ENCODE results near the gene SFSWAP.

SFSWAP gene

GRCh38 chr12:131692431-131692830 is 18.5 kb upstream of the SFSWAP start:
- Histone ChIP-seq H3K18ac (ENCODE audit: low read length) (no peak overlapping the region), H4K5ac (ENCODE audit: low read length) (no peak overlapping the region), H3K36me3 (ENCODE audit: control insufficient read depth, insufficient read depth, low read length) (no peaks in the 10 kb centered on the region), H3K27me3 (ENCODE audit: insufficient read depth, low read length, poor library complexity) (no peaks in the 10 kb centered on the region), H3K9ac (ENCODE audit: low read length) (no peak overlapping the region), H3K4me1 (ENCODE audit: control insufficient read depth, low read depth, low read length) (no peaks in the 10 kb centered on the region), H3K23ac (ENCODE audit: low read length) (no peak overlapping the region), H3K4me2 (ENCODE audit: low read length) (no peak overlapping the region), H3K56ac (ENCODE audit: low read length) (no peak overlapping the region), H3K79me1 (ENCODE audit: low read length) (no peaks in the 10 kb centered on the region), H2BK15ac (replicated peaks; ENCODE audit: low read depth) (no peak overlapping the region), H2BK5ac (ENCODE audit: low read length) (no peak overlapping the region), H2BK120ac (ENCODE audit: low read depth, low read length) (no peak overlapping the region), H3K79me2 (ENCODE audit: control insufficient read depth, insufficient read depth, low read length) (no peaks in the 10 kb centered on the region), H3K4ac (ENCODE audit: low read depth, low read length) (no peak overlapping the region), H4K8ac (ENCODE audit: low read depth, low read length) (no peak overlapping the region), H3K4me3 (ENCODE audit: low read length) (no peak overlapping the region), H2AK5ac (ENCODE audit: low read length) (no peak overlapping the region), H3K27ac (ENCODE audit: low read depth, low read length) (no peak overlapping the region)
- no CpG with 5 or more reads among the region's 19 CpGs for WGBS (ENCODE audit: extremely low coverage, insufficient coverage, low lambda C conversion rate)
- no peak for DNase-seq

- no peak overlapping the region for H2AK5ac ChIP-seq (ENCODE audit: low read length)
- no peak overlapping the region for H3K9ac ChIP-seq (ENCODE audit: low read length)
- H3K4me1 ChIP-seq (ENCODE audit: control insufficient read depth, low read depth, low read length), result no peaks in the 10 kb centered on the region
- H2BK5ac ChIP-seq (ENCODE audit: low read length), result no peak overlapping the region
- H3K27me3 ChIP-seq (ENCODE audit: insufficient read depth, low read length, poor library complexity), result no peaks in the 10 kb centered on the region
- no peak overlapping the region for H3K4ac ChIP-seq (ENCODE audit: low read depth, low read length)
- no peaks in the 10 kb centered on the region for H3K36me3 ChIP-seq (ENCODE audit: control insufficient read depth, insufficient read depth, low read length)
- no peak for DNase-seq
- no peak overlapping the region for H3K27ac ChIP-seq (ENCODE audit: low read depth, low read length)
- no peak overlapping the region for H3K4me3 ChIP-seq (ENCODE audit: low read length)
- H3K79me2 ChIP-seq (ENCODE audit: control insufficient read depth, insufficient read depth, low read length), result no peaks in the 10 kb centered on the region
- no peak overlapping the region for H3K56ac ChIP-seq (ENCODE audit: low read length)
- no peak overlapping the region for H3K23ac ChIP-seq (ENCODE audit: low read length)
- no peak overlapping the region for H3K18ac ChIP-seq (ENCODE audit: low read length)
- WGBS (ENCODE audit: extremely low coverage, insufficient coverage, low lambda C conversion rate), result no CpG with 5 or more reads among the region's 10 CpGs
- no peaks in the 10 kb centered on the region for H3K79me1 ChIP-seq (ENCODE audit: low read length)
- H4K5ac ChIP-seq (ENCODE audit: low read length), result no peak overlapping the region
- no peak overlapping the region for H3K4me2 ChIP-seq (ENCODE audit: low read length)
- H2BK15ac ChIP-seq (replicated peaks; ENCODE audit: low read depth), result no peak overlapping the region
- H4K8ac ChIP-seq (ENCODE audit: low read depth, low read length), result no peak overlapping the region
- H2BK120ac ChIP-seq (ENCODE audit: low read depth, low read length), result no peak overlapping the region
These were observed 17.7 kb upstream of the SFSWAP start for GRCh38 chr12:131693149-131693548.

- Histone ChIP-seq H3K9ac (ENCODE audit: low read length) (no peak overlapping the region), H2AK5ac (ENCODE audit: low read length) (no peak overlapping the region), H3K4me1 (ENCODE audit: control insufficient read depth, low read depth, low read length) (no peaks in the 10 kb centered on the region), H2BK15ac (replicated peaks; ENCODE audit: low read depth) (no peak overlapping the region), H3K27ac (ENCODE audit: low read depth, low read length) (no peak overlapping the region), H3K18ac (ENCODE audit: low read length) (no peak overlapping the region), H3K36me3 (ENCODE audit: control insufficient read depth, insufficient read depth, low read length) (no peaks in the 10 kb centered on the region), H4K5ac (ENCODE audit: low read length) (no peak overlapping the region), H3K79me1 (ENCODE audit: low read length) (no peaks in the 10 kb centered on the region), H3K4me2 (ENCODE audit: low read length) (no peak overlapping the region), H3K4ac (ENCODE audit: low read depth, low read length) (no peak overlapping the region), H3K23ac (ENCODE audit: low read length) (no peak overlapping the region), H2BK120ac (ENCODE audit: low read depth, low read length) (no peak overlapping the region), H3K56ac (ENCODE audit: low read length) (no peak overlapping the region), H3K4me3 (ENCODE audit: low read length) (no peak overlapping the region), H3K79me2 (ENCODE audit: control insufficient read depth, insufficient read depth, low read length) (no peaks in the 10 kb centered on the region), H2BK5ac (ENCODE audit: low read length) (no peak overlapping the region), H4K8ac (ENCODE audit: low read depth, low read length) (no peak overlapping the region), H3K27me3 (ENCODE audit: insufficient read depth, low read length, poor library complexity) (no peaks in the 10 kb centered on the region)
- WGBS (ENCODE audit: extremely low coverage, insufficient coverage, low lambda C conversion rate), result no CpG with 5 or more reads among the region's 11 CpGs
- DNase-seq, result no peak
These were observed 16.6 kb upstream of the SFSWAP start for GRCh38 chr12:131694116-131694838.

GRCh38 chr12:131695968-131696367 is 14.9 kb upstream of the SFSWAP start:
- H4K8ac ChIP-seq (ENCODE audit: low read depth, low read length), result no peak overlapping the region
- H4K5ac ChIP-seq (ENCODE audit: low read length), result no peak overlapping the region
- no peak overlapping the region for H3K23ac ChIP-seq (ENCODE audit: low read length)
- H2AK5ac ChIP-seq (ENCODE audit: low read length), result no peak overlapping the region
- H3K4me3 ChIP-seq (ENCODE audit: low read length), result no peak overlapping the region
- H3K4me1 ChIP-seq (ENCODE audit: control insufficient read depth, low read depth, low read length), result no peaks in the 10 kb centered on the region
- H3K36me3 ChIP-seq (ENCODE audit: control insufficient read depth, insufficient read depth, low read length), result no peaks in the 10 kb centered on the region
- no peak for DNase-seq
- H3K79me1 ChIP-seq (ENCODE audit: low read length), result no peaks in the 10 kb centered on the region
- WGBS (ENCODE audit: extremely low coverage, insufficient coverage, low lambda C conversion rate), result no CpG with 5 or more reads among the region's 16 CpGs
- no peak overlapping the region for H3K4me2 ChIP-seq (ENCODE audit: low read length)
- H2BK5ac ChIP-seq (ENCODE audit: low read length), result no peak overlapping the region
- no peak overlapping the region for H3K27ac ChIP-seq (ENCODE audit: low read depth, low read length)
- H3K18ac ChIP-seq (ENCODE audit: low read length), result no peak overlapping the region
- H3K9ac ChIP-seq (ENCODE audit: low read length), result no peak overlapping the region
- H2BK15ac ChIP-seq (replicated peaks; ENCODE audit: low read depth), result no peak overlapping the region
- no peak overlapping the region for H3K4ac ChIP-seq (ENCODE audit: low read depth, low read length)
- no peaks in the 10 kb centered on the region for H3K79me2 ChIP-seq (ENCODE audit: control insufficient read depth, insufficient read depth, low read length)
- H3K56ac ChIP-seq (ENCODE audit: low read length), result no peak overlapping the region
- no peaks in the 10 kb centered on the region for H3K27me3 ChIP-seq (ENCODE audit: insufficient read depth, low read length, poor library complexity)
- no peak overlapping the region for H2BK120ac ChIP-seq (ENCODE audit: low read depth, low read length)

- no peak for DNase-seq
These were observed 12.6 kb upstream of the SFSWAP start for GRCh38 chr12:131698286-131698685.

GRCh38 chr12:131699434-131699833 is 11.5 kb upstream of the SFSWAP start:
- Histone ChIP-seq H4K8ac (ENCODE audit: low read depth, low read length) (no peak overlapping the region), H3K56ac (ENCODE audit: low read length) (no peak overlapping the region), H4K5ac (ENCODE audit: low read length) (no peak overlapping the region), H3K27ac (ENCODE audit: low read depth, low read length) (no peak overlapping the region), H2AK5ac (ENCODE audit: low read length) (no peak overlapping the region), H3K4me3 (ENCODE audit: low read length) (no peak overlapping the region), H3K79me1 (ENCODE audit: low read length) (no peaks in the 10 kb centered on the region), H3K79me2 (ENCODE audit: control insufficient read depth, insufficient read depth, low read length) (no peaks in the 10 kb centered on the region), H3K4me1 (ENCODE audit: control insufficient read depth, low read depth, low read length) (no peaks in the 10 kb centered on the region), H3K4me2 (ENCODE audit: low read length) (no peak overlapping the region), H3K23ac (ENCODE audit: low read length) (no peak overlapping the region), H2BK120ac (ENCODE audit: low read depth, low read length) (no peak overlapping the region), H2BK5ac (ENCODE audit: low read length) (no peak overlapping the region), H3K36me3 (ENCODE audit: control insufficient read depth, insufficient read depth, low read length) (no peaks in the 10 kb centered on the region), H2BK15ac (replicated peaks; ENCODE audit: low read depth) (no peak overlapping the region), H3K27me3 (ENCODE audit: insufficient read depth, low read length, poor library complexity) (no peaks in the 10 kb centered on the region), H3K18ac (ENCODE audit: low read length) (no peak overlapping the region), H3K9ac (ENCODE audit: low read length) (no peak overlapping the region), H3K4ac (ENCODE audit: low read depth, low read length) (no peak overlapping the region)
- no CpG with 5 or more reads among the region's 5 CpGs for WGBS (ENCODE audit: extremely low coverage, insufficient coverage, low lambda C conversion rate)
- DNase-seq, result no peak

More at GRCh38 chr12:131698286-131698685, 12.6 kb upstream of the SFSWAP start:
- Histone ChIP-seq H3K27ac (ENCODE audit: low read depth, low read length) (no peak overlapping the region), H2BK5ac (ENCODE audit: low read length) (no peak overlapping the region), H3K4me3 (ENCODE audit: low read length) (no peak overlapping the region), H2AK5ac (ENCODE audit: low read length) (no peak overlapping the region), H3K4me2 (ENCODE audit: low read length) (no peak overlapping the region), H3K79me1 (ENCODE audit: low read length) (no peaks in the 10 kb centered on the region), H3K23ac (ENCODE audit: low read length) (no peak overlapping the region), H2BK120ac (ENCODE audit: low read depth, low read length) (no peak overlapping the region), H3K4ac (ENCODE audit: low read depth, low read length) (no peak overlapping the region), H3K79me2 (ENCODE audit: control insufficient read depth, insufficient read depth, low read length) (no peaks in the 10 kb centered on the region), H3K27me3 (ENCODE audit: insufficient read depth, low read length, poor library complexity) (no peaks in the 10 kb centered on the region), H3K18ac (ENCODE audit: low read length) (no peak overlapping the region), H3K36me3 (ENCODE audit: control insufficient read depth, insufficient read depth, low read length) (no peaks in the 10 kb centered on the region), H4K5ac (ENCODE audit: low read length) (no peak overlapping the region), H3K9ac (ENCODE audit: low read length) (no peak overlapping the region), H2BK15ac (replicated peaks; ENCODE audit: low read depth) (no peak overlapping the region), H4K8ac (ENCODE audit: low read depth, low read length) (no peak overlapping the region), H3K56ac (ENCODE audit: low read length) (no peak overlapping the region), H3K4me1 (ENCODE audit: control insufficient read depth, low read depth, low read length) (no peaks in the 10 kb centered on the region)
- WGBS (ENCODE audit: extremely low coverage, insufficient coverage, low lambda C conversion rate), result no CpG with 5 or more reads among the region's 12 CpGs

Data from mesendoderm (in vitro differentiated cells).